SKM-1 treated with dmso at 0.1 percent for 144 hours (cell line): ENCODE data around the gene CPLANE2.
"Not testable (repeated sequence)": the region's sequence is repeated elsewhere in the genome, so short reads cannot be mapped to it uniquely, and the experiment has no call there.

Experiments used
- DNase-seq: peaks from one replicate; lab custom pipeline; 2025; ENCODE audit not compliant: unreplicated experiment; lab: John Stamatoyannopoulos, UW

The CPLANE2 gene

DNA sequence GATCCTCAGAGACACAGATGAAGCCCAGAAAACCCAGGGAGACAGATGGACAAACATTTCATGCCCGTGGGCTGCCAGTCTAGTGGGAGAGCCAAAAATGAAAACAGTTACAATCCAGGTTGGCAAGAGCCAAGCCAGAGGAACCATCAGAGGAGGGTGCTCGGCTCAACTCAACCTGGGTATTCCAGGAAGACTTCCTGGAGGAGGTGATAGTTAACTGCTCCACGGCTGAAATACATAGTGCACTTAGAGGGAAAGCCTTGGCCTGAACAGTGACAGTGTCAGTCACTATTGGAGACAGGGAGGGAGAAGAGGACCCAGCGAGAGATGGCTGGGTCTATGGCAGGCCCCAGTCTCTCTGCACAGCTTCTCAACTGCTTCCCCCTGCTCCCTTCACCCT is 26.4 kb downstream of the CPLANE2 start:
- no peak for DNase-seq

DNA sequence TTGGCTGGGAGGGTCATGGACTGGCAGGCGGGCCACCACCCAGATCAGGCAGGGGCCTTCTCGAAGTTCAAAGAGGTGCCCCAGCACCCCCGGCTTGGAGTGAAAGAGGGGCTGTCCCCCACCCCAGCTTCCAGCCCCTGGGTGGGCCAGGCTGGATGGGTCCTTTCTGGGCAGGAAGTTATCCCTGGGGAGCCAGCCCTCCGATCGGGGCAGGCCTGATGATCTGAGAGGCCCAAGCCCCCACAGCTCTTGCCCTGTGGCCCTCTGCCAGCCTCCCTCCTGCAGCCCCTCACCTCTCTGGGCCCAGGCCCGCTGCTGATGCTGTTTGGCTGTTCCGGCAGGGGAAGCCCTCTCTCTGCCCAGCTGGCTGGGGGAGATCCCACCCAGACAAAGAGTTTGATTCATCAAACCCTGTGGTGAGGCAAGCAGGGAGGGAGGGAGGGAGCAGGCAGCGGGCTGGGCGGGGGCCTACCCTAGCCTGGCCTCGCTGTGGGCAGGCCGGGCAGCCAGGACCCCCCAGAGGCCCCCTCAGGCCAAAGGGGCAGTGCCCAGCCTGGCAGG is 27.1 kb downstream of the CPLANE2 start:
- DNase-seq = no peak

DNA sequence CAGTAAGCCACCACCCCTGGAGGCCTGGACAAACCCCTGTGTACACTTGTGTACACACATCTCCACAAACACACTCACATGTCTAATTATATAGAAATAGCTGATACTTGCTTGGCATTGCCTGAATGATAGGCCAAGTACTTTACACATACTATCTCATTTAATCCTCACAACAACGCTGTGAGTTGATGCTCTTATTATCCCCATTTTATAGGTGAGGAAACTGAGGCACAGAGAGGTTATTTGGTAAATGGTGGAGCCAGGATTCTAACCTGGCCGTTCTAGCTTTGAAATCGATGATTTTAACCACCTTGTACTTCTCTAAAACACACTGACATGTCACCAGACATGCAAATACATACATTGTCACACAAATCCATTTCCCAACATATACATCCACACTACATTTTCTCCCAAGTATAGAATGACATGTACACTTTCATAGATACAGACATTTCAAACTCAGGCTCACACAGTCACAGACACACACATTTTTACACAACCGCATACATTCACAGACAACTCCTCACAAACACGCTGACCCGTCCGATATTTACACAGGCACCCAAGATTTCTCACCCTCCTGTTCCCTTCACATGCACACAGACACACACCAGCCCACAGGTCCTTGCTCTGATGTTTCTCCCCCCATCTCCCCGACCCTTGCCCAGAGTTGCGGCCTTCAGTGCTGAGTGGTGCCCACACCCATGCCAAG is 27.7 kb downstream of the CPLANE2 start:
- DNase-seq = no peak

DNA sequence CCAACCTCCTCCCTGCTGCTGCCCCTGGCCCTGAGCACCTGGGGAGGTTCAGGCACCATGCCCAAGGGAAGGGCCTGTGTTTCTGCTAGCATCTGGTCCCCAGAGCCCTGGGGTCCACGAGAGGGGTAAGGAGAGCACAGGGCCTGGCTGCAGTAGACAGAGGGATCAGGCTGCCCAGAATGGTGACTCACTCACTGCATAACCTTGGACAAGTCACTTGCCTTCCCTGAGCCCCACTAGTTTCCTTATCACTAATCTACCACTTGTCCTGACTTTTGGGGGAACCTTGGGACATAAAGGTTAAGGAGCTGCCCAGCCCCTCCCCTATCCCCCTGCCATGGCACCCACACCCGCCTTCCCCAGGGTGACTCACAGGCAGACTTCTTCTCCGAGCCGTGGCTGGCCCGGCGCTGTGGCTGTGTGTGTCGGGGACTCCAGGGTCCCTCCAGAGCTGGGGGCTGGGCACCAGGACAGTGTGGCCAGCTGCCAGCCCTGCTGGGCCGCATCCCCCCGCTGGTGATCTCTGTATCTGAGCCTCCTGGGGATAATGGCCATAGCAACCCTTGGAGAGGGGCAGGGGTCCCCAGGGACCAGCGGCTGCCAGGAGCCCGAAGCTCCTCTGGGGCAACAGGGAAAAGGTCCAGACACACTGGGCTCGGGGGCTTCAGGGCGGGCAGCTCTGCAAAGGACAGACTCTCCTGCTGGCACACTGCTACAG is 28.6 kb downstream of the CPLANE2 start:
- no peak for DNase-seq

DNA sequence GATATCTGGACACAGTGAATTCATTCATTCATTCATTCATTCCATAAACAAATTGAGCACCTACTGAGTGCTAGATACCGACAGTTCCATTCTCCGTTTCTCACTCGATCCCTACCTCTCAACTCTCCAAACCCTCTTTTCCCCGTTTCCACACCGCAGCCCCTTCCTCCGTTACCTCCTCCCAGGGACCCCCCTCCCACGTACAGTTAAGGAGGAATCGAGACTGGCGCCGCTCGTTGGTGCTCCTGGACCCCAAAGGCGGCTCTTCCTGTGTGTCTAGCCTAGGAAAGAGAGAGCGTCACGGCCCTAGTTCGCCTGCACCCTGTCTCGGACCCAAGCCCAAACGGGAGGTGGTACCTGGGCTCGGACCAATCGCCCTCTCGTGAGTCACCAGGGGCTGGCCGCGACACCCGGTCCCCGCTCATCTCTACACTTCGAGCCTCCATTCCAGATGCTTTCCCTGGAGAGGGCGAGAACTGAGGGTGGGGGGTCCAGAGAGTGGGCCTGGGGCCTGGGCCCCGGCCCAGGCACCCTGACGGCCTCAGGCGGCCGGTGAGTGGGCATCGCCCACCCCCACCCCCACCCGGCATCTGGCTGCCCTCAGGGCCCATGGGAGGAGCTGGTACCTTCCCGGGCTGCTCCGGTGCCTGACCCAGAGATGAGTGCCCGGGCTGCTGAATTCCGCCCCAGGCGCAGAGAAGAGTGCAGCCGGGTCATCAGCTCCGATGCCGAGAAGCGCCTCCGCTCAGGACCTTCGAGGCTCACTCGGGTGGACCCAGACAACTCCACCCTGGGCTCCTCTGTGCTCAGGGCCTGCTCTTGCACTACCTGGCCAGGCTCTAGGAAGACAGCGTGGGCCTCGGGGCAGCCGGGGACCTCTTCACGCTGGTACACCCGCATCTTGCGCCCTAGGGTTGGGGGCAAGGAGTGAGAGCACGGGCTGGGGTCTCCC is 29.4 kb downstream of the CPLANE2 start:
- no peak for DNase-seq

DNA sequence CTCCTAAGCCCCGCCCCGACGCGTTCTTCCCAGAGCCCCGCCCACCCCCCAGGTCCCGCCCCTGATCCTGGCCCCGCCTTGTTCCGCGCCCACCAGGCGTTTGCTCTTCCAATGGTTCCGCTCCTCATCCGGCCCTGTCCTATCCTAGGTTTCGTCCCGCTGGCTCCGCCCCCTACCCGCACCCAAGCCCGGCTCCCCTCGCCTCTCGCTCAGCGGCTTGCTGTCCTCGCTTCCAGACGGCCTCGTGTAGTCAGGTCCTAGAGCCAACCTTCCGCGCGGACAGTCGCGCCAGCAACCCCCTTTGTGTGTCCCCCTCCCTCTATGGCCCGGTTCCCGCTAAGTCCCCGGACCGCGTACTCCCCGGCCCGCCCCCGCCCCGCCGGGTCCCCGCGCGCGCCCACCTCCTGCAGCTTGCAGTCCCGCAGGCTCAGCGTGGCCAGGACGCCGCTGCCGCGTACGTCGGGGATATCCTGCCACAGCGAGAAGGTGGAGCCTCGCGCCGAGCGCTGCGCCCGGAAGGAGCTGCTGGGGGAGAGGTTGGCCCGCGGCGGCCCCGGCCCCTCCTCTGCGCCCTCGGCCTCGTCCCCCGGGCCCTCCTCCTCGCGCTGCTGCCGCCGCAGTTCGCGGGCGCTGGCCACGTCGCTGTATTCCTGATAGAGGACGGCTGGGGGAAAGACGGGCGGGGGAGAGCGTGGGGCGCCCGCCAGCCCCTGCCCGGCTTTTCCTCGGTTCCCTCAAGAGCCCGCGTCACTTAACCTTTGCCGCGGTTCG is 30.3 kb downstream of the CPLANE2 start:
- DNase-seq = peak; percentile 98

DNA sequence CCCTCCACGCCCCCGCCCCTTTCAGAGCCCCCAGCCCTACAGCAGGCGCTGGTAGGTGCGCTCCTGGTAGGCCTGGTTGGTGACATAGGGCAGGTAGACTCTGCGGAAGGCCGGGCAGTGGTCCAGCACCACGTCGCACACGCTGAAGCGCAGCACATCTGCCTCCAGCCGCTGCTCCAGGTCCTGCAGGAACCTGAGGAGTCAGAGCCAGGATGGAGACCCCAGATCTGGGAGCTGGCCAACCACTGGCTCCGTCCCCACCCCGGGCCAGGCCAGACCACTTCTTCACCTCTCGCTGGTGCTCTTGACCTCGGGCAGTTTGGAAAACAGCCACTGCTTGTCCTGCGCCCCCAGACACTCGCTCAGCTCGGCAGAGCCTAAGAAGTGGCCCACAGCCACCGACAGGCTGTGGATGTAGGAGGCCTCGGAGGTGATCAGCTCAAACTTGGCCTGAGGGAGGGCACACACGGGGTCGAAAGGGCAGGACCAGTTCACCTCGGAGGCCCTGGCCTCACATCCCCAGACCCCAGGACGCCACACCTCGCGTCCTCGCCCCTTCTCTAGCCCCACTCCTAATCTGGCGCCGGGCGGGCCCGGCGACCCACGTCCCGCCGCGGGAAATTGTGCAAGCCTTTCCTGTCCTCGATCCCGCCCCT is 31.0 kb downstream of the CPLANE2 start:
- no peak for DNase-seq

DNA sequence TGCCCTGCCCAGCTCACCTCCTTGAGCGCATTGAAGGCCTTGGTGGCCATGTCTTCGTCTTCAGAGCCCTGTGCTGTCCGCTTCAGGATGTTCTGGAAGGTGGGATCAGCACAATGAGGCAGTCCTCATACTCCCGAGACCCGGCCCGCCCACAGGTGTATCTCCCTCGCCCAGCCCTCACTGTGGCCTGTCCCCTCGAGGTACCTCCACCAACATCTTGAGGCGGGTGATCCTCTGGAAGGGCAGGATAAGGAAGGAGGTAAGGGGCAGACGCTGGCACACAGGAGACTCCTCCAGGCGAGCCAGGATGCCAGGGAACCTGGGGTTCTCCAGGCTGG is 31.7 kb downstream of the CPLANE2 start:
- DNase-seq = no peak

DNA sequence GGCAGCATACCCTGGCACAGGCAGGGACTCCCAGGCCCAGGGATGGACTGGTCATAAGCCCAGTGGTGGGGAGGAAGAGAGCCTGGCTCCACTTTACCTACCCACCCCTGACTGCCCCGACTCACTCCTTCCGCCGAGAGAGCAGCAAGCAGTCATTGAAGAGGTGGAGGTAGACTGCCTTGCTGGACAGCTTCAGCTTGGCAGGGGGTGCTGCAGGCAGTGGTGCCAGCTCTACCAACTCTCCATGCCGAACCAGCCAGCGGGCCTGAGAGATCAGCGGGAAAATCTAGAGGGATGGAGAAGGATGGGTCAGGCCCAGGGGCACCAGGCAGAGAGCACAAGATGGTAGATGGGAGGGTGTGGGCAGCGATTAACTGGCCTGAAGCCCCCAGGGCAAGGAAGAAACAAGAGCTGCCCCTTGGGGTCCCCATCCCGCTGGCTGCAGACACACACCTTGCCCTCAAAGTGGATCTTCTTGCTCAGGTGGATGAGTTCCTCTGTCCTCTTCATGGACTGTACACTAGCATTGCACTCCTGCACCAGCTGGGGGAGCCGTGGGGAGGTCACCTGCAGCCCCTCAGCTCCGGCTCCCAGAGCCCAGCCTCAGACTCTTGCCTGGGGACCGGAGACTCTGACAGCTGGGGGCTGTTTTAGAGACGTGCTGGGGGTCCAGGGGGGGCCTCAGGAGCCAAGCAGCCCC is 32.2 kb downstream of the CPLANE2 start:
- no peak for DNase-seq

DNA sequence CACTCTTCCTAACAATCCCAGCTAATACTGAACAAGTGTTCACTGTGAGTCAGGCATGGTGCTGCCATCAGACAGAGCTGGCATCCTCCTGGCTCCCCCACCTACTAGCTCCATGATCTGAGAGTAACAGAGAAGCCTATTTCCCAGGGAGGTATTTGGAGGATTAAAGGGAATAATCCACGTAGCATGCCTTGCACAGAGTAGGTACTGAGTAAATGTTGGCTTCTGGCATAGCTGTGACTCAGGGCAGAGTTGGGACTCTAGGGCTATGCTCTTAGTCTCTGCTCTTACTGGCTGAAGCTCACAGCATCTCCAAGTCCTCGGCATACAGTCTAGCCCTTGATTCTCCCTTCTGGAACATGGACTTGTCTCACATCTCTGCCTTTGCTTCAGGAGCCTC is 32.8 kb downstream of the CPLANE2 start:
- DNase-seq = no peak

DNA sequence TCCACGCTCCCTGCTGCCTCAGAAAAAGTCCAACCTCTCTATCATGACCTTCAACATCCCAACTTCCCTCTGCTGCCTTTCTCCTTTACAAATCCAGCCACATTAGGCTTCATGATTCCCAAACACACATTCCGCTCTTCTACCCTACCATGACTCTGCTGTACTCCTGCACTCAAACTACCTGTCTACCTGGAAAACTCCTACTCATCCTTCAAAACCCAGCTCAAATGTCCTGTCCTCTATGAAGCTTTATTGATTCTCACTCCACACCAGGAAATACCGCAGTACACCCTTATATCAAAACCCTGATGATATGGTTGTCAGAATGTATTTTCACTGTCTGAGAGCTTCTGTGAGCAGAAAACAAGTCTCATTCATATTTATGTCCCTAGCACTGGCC is 33.4 kb downstream of the CPLANE2 start:
- DNase-seq = no peak

DNA sequence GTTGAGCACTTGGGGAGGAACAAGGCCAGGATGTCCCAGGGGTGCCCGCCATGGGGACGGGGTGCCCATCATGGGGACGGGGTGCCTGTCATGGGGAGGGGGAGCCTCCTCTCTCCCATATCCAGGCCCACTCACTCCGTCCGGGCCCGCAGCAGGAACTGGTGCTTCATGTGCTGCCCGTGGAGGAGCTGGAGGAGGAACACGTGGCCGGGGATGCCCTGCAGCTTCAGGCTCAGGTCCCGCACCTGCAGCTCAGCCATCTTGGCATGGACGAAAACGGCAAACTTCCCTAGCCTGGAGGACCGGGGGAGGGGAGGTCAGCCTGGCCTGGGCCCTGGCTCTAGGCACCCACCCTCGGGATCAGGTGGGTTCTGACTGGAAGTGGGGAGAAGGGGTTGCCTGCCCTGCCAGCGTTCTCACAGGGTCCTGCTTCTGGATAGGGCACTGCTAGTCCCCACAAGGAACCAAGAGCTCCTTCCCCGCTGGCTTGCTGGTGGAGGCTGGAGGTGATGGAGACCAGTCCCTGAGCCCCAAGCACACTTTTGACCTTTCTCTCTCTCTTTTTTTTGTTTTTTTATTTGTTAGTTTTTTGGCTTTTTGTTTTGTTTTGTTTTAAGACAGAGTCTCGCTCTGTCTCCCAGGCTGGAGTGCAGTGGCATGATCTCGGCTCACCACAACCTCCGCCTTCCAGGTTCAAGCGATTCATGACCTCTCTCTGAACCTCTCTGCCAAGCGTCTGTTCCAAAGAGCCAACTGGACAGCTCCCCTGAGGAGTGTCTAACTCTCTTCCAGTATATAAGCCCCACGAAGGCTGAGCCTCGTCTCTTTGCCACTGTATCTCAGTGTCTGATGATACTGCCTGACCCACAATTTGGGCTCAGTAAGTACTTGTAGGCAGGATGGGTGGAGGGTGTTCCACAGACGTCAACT is 34.4 kb downstream of the CPLANE2 start:
- no peak for DNase-seq

DNA sequence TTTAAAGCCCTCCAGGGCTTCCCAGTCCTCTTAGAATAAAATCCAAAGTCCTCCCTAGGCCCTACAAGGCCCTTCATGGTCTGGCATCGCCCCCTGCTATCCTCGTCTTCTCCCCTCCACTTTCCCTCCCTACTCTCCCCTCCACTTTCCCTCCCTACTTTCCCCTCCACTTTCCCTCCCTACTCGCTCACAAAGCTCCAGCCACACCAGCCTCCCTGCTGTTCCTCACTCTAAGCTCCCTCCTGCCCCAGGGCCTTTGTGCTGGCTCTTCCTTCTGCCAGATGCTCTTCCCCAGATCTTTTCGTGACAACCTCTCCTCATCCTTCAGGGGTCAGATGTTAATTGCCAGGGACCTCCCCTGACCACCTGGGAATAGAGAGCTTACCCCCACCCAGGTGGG is 37.3 kb downstream of the CPLANE2 start:
- DNase-seq = no peak

DNA sequence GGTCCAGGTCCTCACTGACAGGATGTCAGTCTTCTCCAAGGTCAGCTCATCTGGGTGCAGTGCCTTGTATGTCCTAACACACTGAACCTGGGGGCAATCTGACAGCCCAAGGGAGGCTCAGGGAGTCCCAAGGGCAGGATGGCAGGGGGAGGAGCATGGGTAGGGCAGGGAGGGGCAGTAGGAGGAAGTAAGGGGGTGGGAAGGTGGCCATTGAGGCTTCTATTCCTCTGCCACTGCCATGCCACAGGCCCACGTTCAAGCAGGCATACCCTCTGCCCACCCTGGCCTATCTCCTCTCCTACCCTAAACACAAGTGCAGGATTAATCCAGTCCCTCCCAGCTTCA is 37.9 kb downstream of the CPLANE2 start:
- DNase-seq = no peak

DNA sequence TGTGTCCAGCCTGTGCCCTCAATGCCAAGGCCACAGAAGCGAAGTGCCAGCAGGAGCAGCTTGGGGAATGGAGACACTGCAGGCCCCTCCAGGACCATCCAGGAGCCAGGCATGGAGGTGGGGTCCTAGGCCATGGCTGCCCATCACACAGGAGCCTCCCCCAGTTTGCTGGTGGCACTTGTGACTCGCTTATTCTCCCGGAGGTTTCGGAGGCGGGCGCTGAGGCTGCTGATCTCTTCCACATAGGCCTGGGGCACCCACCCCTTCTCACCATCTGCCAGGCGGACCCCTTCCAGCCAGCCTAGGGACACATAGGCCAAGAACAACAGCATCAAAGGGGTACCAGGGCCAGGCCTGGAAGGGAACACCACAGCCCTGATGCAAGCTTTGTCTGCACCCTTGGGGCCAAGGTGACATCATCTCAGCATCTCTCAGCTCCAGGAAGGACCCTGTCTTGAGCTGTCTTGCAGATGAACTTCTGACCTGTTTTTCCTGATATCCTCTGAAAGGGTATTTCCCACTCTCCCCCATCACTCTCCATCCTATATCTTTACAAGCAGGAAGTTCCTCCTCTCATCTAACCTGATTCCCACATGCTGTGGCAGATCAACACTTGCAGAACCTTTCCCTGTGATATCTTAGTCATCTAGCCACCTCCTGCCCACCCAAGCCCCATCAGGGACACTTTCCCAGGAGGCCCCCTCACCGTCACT is 38.4 kb downstream of the CPLANE2 start:
- DNase-seq = no peak

DNA sequence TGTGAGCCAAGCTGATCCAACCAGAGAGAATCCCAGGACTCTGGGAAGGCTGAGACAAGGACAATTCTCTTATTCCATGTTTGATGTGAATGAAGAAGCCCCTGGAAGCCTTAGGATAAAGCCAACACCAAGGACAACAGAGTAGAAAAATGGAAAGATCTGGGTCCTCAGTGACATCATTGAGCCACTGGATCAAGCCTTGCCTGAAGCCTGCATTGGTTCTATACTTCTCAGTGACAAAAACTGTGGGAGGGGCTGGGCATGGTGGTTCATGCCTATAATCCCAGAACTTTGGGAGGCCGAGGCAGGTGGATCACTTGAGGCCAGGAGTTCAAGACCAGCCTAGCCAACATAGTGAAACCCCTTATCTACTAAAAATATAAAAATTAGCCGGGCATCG is 40.1 kb downstream of the CPLANE2 start:
- DNase-seq = no peak

DNA sequence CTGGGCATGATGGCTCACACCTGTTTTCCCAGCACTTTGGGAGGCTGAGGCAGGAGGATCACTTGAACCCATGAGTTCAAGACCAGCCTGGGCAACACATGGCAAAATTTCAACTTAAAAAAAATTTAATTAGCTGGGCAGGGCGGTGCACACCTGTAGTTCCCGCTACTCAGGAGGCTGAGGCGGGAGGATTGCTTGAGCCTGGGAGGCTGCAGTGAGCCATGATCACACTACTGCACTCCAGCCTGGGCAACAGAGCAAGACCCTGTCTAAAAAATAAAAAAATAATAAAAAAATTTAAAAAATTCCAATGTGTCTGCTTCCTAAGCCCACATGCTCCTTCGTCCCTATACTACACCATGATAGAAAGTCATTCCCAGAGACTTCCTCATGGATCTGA is 40.8 kb downstream of the CPLANE2 start:
- not testable (repeated sequence) for DNase-seq

DNA sequence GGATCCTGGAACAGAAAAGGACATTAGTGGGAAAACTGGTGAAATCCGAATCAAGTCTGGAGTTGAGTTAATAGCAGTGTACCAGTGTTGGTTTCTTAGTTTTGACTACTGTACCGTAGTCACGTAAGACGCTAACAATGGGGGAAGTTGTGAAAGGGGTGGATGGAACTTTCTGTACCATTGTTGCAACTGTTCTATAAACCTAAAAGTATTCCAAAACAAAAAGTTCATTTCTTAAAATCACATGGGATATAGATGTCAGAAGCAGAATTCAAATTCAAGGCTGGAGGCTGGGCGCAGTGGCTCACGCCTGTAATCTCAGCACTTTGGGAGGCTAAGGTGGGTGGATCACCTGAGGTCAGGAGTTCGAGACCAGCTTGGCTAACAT is 41.5 kb downstream of the CPLANE2 start:
- DNase-seq = no peak
